K562 (cell line): ENCODE measurements around the gene PHKA2.

Source experiments
- BHLHE40 ChIP-seq: IDR thresholded peaks from 2 replicates; pipeline ENCODE4 v1.6.1; 2011; ENCODE audit warnings: low read length, improper control_type of control experiment
- EZH2 ChIP-seq: IDR thresholded peaks from 2 replicates; pipeline ENCODE4 v1.6.1; 2012; ENCODE audit warnings: low read depth, mild to moderate bottlenecking, inconsistent platforms, low read length, borderline replicate concordance
- ID3 ChIP-seq, 2 experiments: fragments of 250-450 bp in 1 of 2; fragments of 450-650 bp in 1 of 2; sonication (Bioruptor Pico) in 1 of 2; IDR thresholded peaks; 2 replicates each; pipeline versions ENCODE4 v1.6.1 to v1.8.0; 2016 to 2021; ENCODE audit warnings: mild to moderate bottlenecking in 2 of 2, moderate library complexity in 2 of 2, missing compliant biosample characterization in 1 of 2, missing genetic modification characterization in 1 of 2
- KDM2B ChIP-seq: fragments of 250-450 bp; sonication (Bioruptor Pico); IDR thresholded peaks from 2 replicates; pipeline ENCODE4 v1.8.0; 2021; ENCODE audit warnings: mild to moderate bottlenecking, moderate library complexity
- PHF21A ChIP-seq: fragments of 450-650 bp; IDR thresholded peaks from 2 replicates; pipeline ENCODE4 v1.6.1; 2017; ENCODE audit warnings: low read depth, borderline replicate concordance
- POLR2A ChIP-seq: fragments of 450-650 bp; conservative IDR thresholded peaks from 2 replicates; pipeline ENCODE4 v1.6.1; 2016
- XRCC4 ChIP-seq: IDR thresholded peaks from one replicate; pipeline ENCODE4 v1.6.1; 2011; ENCODE audit not compliant: insufficient read depth, insufficient read length; ENCODE audit errors: extremely low read depth
- ZNF644 ChIP-seq: fragments of 200-800 bp; sonication (Bioruptor generic); IDR thresholded peaks from 2 replicates; pipeline ENCODE4 v1.6.1; 2016; ENCODE audit warnings: low read depth, missing genetic modification characterization, missing compliant biosample characterization

GRCh38 chrX:18946611-18947010 lies 37.3 kb downstream of the PHKA2 start:
- TF ChIP-seq BHLHE40 = no peak
- no peak for TF ChIP-seq XRCC4
- no peak for TF ChIP-seq POLR2A
- TF ChIP-seq EZH2 = no peak
- no peak for TF ChIP-seq ID3 (CRISPR knock-in tag; IDR thresholded peaks at IDR 0.05)
- no peak for TF ChIP-seq ID3 (tag; IDR thresholded peaks at IDR 0.05)
- TF ChIP-seq ZNF644 = no peak
- no peak for TF ChIP-seq PHF21A
- TF ChIP-seq KDM2B (CRISPR knock-in tag) = no peak
